Astrocyte (in vitro differentiated cells and primary cell): Measurements from ENCODE around the gene LEFTY1. TPM values are rescaled to one million over a fixed set of nuclear protein-coding genes. Genes with fewer than 3 reads are reported as not detected.

Experiments
- DNase-seq: peaks from one replicate; pipeline ENCODE4 v3.0.0-alpha.2; 2010; ENCODE audit warnings: low read depth
- FAIRE-seq: peaks from 2 replicates; lab custom pipeline; 2011; peaks lifted over from hg19 to GRCh38; lab: Jason Lieb, UNC
- H2AFZ ChIP-seq: 2 replicates; pipeline ENCODE4 v1.6.0; 2012; ENCODE audit warnings: low read depth, low read length, inconsistent platforms
- H3K27ac ChIP-seq: 2 replicates; pipeline ENCODE4 v1.5.1; 2011; ENCODE audit warnings: low read depth, low read length, inconsistent platforms
- H3K27me3 ChIP-seq: 2 replicates; pipeline ENCODE4 v1.6.0; 2011; ENCODE audit warnings: low read length, inconsistent platforms; ENCODE audit not compliant: insufficient read depth
- H3K36me3 ChIP-seq: 2 replicates; pipeline ENCODE4 v1.5.1; 2011; ENCODE audit warnings: low read length, inconsistent platforms; ENCODE audit not compliant: insufficient read depth
- H3K4me1 ChIP-seq: 2 replicates; pipeline ENCODE4 v1.5.1; 2011; ENCODE audit warnings: low read length, inconsistent platforms; ENCODE audit not compliant: insufficient read depth
- H3K4me2 ChIP-seq: 2 replicates; pipeline ENCODE4 v1.6.0; 2012; ENCODE audit warnings: low read length, inconsistent platforms
- H3K4me3 ChIP-seq: 2 replicates; pipeline ENCODE4 v1.5.1; 2011; ENCODE audit warnings: low read depth, mild to moderate bottlenecking, low read length, inconsistent platforms; ENCODE audit not compliant: insufficient read depth
- H3K79me2 ChIP-seq: 2 replicates; pipeline ENCODE4 v1.6.0; 2012; ENCODE audit warnings: mild to moderate bottlenecking, low read length, inconsistent platforms; ENCODE audit not compliant: insufficient read depth
- H3K9ac ChIP-seq: 2 replicates; pipeline ENCODE4 v1.6.0; 2012; ENCODE audit warnings: mild to moderate bottlenecking, low read length, inconsistent platforms
- H3K9me3 ChIP-seq: 2 replicates; pipeline ENCODE4 v1.5.1; 2012; ENCODE audit warnings: low read depth, mild to moderate bottlenecking, low read length, inconsistent platforms; ENCODE audit not compliant: insufficient read depth
- H4K20me1 ChIP-seq: 2 replicates; pipeline ENCODE4 v1.6.0; 2012; ENCODE audit warnings: low read length, inconsistent platforms; ENCODE audit not compliant: insufficient read depth
- H3K27ac Mint-ChIP-seq: one replicate; pipeline ENCODE4 v1.8.0; 2021; ENCODE audit warnings: mild to moderate bottlenecking, mixed read lengths; ENCODE audit not compliant: unreplicated experiment
- H3K27me3 Mint-ChIP-seq: one replicate; pipeline ENCODE4 v1.8.0; 2021; ENCODE audit warnings: low read depth, mixed read lengths; ENCODE audit not compliant: unreplicated experiment
- H3K36me3 Mint-ChIP-seq: one replicate; pipeline ENCODE4 v1.8.0; 2021; ENCODE audit warnings: low read depth, mixed read lengths; ENCODE audit not compliant: unreplicated experiment
- H3K4me1 Mint-ChIP-seq: one replicate; pipeline ENCODE4 v1.8.0; 2021; ENCODE audit warnings: low read depth, mixed read lengths; ENCODE audit not compliant: unreplicated experiment
- H3K4me3 Mint-ChIP-seq: one replicate; pipeline ENCODE4 v1.8.0; 2021; ENCODE audit warnings: mild to moderate bottlenecking, moderate library complexity, mixed read lengths; ENCODE audit not compliant: unreplicated experiment
- H3K9me3 Mint-ChIP-seq: one replicate; pipeline ENCODE4 v1.8.0; 2021; ENCODE audit warnings: mild to moderate bottlenecking, mixed read lengths; ENCODE audit not compliant: unreplicated experiment
- EZH2 ChIP-seq: IDR thresholded peaks from 2 replicates; pipeline ENCODE4 v1.6.1; 2012; ENCODE audit warnings: mild to moderate bottlenecking, low read length, inconsistent platforms; ENCODE audit not compliant: insufficient read depth
- total RNA-seq: library from RNA; stranded (reverse); gene quantifications from 2 replicates; pipeline ENCODE4 v1.2.1, GENCODE V29; 2021
- TF ChIP-seq, protein P1 (sequence below): IDR thresholded peaks from 2 replicates; pipeline ENCODE4 v1.5.1; 2011; ENCODE audit warnings: low read depth, mild to moderate bottlenecking, inconsistent platforms, low read length, moderate library complexity; ENCODE audit not compliant: insufficient read depth

LEFTY1 gene
- total RNA-seq, 1 donor from 2014 or later: 4.2 TPM

GRCh38 chr1:225896937-225897549 lies 8.1 kb upstream of the LEFTY1 start:
- no peaks in the 10 kb centered on the region for H3K9me3 Mint-ChIP-seq
- H3K36me3 Mint-ChIP-seq: no peaks in the 10 kb centered on the region
- H3K4me3 Mint-ChIP-seq: no peak overlapping the region
- Histone ChIP-seq H3K4me1 (peaks cover 6% of the 10 kb centered on the region), H3K4me2 (no peak overlapping the region), H3K9ac (no peak overlapping the region), H3K79me2 (no peaks in the 10 kb centered on the region), H3K9me3 (no peaks in the 10 kb centered on the region), H2AFZ (no peak overlapping the region), H4K20me1 (no peaks in the 10 kb centered on the region), H3K4me3 (no peak overlapping the region), H3K27me3 (no peaks in the 10 kb centered on the region), H3K36me3 (no peaks in the 10 kb centered on the region), H3K27ac (no peak overlapping the region)
- TF ChIP-seq, protein P1, sequence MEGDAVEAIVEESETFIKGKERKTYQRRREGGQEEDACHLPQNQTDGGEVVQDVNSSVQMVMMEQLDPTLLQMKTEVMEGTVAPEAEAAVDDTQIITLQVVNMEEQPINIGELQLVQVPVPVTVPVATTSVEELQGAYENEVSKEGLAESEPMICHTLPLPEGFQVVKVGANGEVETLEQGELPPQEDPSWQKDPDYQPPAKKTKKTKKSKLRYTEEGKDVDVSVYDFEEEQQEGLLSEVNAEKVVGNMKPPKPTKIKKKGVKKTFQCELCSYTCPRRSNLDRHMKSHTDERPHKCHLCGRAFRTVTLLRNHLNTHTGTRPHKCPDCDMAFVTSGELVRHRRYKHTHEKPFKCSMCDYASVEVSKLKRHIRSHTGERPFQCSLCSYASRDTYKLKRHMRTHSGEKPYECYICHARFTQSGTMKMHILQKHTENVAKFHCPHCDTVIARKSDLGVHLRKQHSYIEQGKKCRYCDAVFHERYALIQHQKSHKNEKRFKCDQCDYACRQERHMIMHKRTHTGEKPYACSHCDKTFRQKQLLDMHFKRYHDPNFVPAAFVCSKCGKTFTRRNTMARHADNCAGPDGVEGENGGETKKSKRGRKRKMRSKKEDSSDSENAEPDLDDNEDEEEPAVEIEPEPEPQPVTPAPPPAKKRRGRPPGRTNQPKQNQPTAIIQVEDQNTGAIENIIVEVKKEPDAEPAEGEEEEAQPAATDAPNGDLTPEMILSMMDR: no peak
- no peak for TF ChIP-seq EZH2
- peaks cover 2% of the 10 kb centered on the region for H3K27me3 Mint-ChIP-seq
- H3K4me1 Mint-ChIP-seq: peaks cover 7% of the 10 kb centered on the region
- FAIRE-seq (no peak), DNase-seq (no peak)
- no peak overlapping the region for H3K27ac Mint-ChIP-seq

DNA sequence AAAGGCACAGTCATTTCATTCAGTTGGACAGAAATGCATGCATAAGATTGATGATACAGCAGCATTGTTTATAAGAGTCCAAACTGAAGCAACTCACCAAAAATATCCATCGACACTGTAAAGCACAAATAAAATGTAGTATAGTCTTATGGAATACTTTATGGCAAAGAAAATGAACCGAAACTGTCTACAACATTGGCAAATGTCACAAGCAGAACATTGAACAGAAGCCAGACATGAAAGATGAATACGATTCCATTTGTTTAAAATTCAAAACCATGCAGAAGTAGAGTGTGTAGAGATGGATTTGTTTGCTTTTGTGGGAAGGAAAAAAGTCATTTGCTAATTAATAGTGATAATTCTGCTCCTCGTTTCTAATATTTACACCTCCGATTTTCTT lies 7.5 kb upstream of the LEFTY1 start:
- no peak overlapping the region for H3K27ac Mint-ChIP-seq
- Histone ChIP-seq H4K20me1 (no peaks in the 10 kb centered on the region), H3K9ac (no peak overlapping the region), H3K36me3 (no peaks in the 10 kb centered on the region), H3K9me3 (no peaks in the 10 kb centered on the region), H3K79me2 (no peaks in the 10 kb centered on the region), H3K4me2 (no peak overlapping the region), H2AFZ (no peak overlapping the region), H3K27me3 (no peaks in the 10 kb centered on the region), H3K27ac (no peak overlapping the region), H3K4me3 (no peak overlapping the region), H3K4me1 (peaks cover 6% of the 10 kb centered on the region)
- FAIRE-seq (no peak), DNase-seq (no peak)
- H3K36me3 Mint-ChIP-seq: no peaks in the 10 kb centered on the region
- H3K4me3 Mint-ChIP-seq: no peak overlapping the region
- H3K27me3 Mint-ChIP-seq: peaks cover 2% of the 10 kb centered on the region
- no peaks in the 10 kb centered on the region for H3K9me3 Mint-ChIP-seq
- H3K4me1 Mint-ChIP-seq: peaks cover 7% of the 10 kb centered on the region
- TF ChIP-seq, protein P1: no peak
- TF ChIP-seq EZH2: no peak

- H3K9me3 Mint-ChIP-seq: no peaks in the 10 kb centered on the region
- no peak overlapping the region for H3K27ac ChIP-seq
- no peaks in the 10 kb centered on the region for H3K27me3 ChIP-seq
- H3K4me1 Mint-ChIP-seq: peaks cover 16% of the 10 kb centered on the region
- no peak overlapping the region for H3K27ac Mint-ChIP-seq
- no peak overlapping the region for H2AFZ ChIP-seq
- peaks cover 6% of the 10 kb centered on the region for H3K4me1 ChIP-seq
- H3K36me3 ChIP-seq: no peaks in the 10 kb centered on the region
- no peaks in the 10 kb centered on the region for H3K36me3 Mint-ChIP-seq
- no peak overlapping the region for H3K9ac ChIP-seq
- no peak for DNase-seq
- H3K4me3 Mint-ChIP-seq: no peak overlapping the region
- no peak overlapping the region for H3K4me2 ChIP-seq
- H4K20me1 ChIP-seq: no peaks in the 10 kb centered on the region
- H3K4me3 ChIP-seq: no peak overlapping the region
- FAIRE-seq: no peak
- no peak for TF ChIP-seq EZH2
- TF ChIP-seq, protein P1: no peak
- H3K27me3 Mint-ChIP-seq: peaks cover 9% of the 10 kb centered on the region
- no peaks in the 10 kb centered on the region for H3K9me3 ChIP-seq
- no peaks in the 10 kb centered on the region for H3K79me2 ChIP-seq
Observed at GRCh38 chr1:225892307-225892706, 3.4 kb upstream of the LEFTY1 start.
